Stimulated activated CD8-positive, alpha-beta memory T cell treated with anti-CD3 and anti-CD28 coated beads, Interleukin-7, amount 100 ng/mL, for 4 hours (primary cell): Measurements from ENCODE around the gene RNF183.
"Not testable (repeated sequence)": the region's sequence is repeated elsewhere in the genome, so short reads cannot be mapped to it uniquely, and the experiment has no call there.

Source experiments
- DNase-seq, 2 donors: peaks; one replicate each; pipeline ENCODE4 v3.0.0-alpha.2; 2020; ENCODE audit warnings: low read depth in 2 of 2

The RNF183 gene

GRCh38 chr9:113316030-113316429 lies 12.9 kb upstream of the RNF183 start:
- no peak for DNase-seq

GRCh38 chr9:113315231-113315630 lies 12.1 kb upstream of the RNF183 start:
- no peak for DNase-seq

- no peak for DNase-seq
Measured at GRCh38 chr9:113313261-113313660, 10.1 kb upstream of the RNF183 start.

DNA sequence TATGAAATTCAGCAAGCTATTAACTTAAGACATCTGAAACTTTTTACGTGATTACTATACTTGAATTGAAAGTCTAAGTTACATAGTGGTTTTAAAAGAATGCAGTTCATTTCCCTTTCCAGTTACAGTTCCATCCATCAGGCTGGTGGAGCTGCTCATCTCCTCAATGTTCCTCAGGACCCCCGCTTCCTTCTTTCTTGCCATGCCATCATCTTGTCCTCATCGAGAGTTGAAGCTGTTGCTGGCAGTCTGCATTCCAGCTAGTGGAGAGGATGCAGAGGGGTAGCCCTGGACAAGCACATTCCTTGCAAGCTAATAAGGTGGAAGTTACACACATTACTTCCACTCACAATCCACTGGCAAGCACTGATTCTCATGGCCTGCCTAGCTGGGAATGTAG lies 8.8 kb upstream of the RNF183 start:
- no peak for DNase-seq

DNA sequence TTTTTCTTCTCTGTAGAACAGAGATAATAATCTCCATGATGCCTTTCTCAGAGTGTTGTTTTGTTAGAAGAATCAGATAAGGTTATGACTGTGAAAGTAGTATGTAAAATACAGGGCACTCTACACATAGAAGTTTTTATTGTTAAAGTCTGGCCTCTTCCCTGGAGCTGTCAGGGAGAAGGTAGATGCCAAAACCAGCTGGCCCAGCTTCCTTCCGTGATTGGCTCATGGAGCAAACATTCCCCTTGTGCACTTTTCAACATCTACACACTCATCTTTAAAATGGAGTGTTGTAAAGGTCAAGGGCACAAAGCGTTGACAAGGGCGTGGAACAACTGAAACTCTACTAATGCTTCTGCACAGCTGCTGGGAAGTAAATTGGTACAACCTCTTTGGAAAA lies 7.4 kb upstream of the RNF183 start:
- no peak for DNase-seq

DNA sequence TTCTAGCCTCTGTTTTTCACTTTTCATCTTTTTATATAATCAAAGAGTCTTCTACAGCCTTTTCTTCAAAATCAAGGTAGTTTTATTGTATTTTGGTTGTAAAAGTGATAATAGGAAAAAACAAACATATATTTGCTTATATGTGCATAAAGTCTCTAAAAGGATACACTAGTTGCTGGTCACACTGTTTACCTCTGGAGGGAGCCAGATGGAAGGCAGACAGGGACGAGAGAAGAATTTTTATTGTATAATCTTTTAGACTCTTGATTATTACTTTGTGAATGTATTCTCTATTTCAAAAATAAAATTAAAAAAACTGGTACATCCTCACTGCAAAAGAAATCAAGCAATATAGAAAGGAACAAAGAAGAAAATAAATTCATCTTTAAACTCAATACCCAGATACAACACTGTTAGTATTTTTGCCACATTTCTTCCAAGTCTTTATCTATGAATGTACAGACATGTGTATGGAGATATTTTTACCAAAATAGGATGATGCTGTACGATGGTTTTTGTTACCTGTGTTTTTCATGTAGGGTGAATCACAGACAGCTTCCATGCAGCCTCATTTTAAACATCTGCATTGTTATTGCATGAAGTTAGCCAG lies 6.1 kb upstream of the RNF183 start:
- no peak for DNase-seq

GRCh38 chr9:113307396-113307975 lies 4.3 kb upstream of the RNF183 start:
- DNase-seq: no peak

DNA sequence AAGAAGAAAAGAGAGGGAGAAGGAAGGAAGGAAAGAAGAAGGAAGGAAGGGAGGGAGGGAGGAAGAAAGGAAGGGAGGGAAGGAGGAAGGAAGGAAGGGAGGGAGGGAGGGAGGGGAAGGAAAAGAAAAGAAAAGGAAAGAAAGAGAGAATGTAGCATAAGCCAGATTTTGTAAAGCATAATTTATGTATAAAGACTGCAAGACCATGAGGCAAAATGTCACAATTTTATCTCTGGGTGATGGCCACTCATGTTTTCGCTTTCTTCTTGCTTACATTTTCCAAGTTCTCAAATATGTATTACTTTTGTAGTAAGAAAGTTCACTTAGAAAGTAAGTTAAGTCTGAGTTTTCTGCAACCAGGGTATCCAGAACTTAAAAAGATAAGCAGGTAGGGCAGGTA lies 3.4 kb upstream of the RNF183 start:
- DNase-seq: no peak

DNA sequence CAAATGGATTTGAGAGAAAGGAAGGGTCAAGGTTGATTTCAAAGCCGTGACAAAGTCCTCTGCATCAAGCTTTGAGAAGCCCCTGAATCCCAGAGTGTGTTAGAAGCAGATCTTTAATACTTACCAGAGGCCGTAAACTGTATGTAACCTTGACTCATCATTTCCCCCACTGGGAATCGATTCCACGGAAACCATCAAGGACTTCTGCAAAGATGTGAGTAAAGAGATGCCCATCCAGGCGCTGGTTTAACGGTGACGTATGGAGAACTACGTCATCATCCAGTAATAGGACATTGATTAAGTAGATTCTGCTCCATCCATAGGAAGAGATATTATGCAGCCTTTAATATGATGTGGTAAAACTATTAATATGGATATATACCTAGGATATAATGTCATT lies 1.6 kb downstream of the RNF183 start:
- DNase-seq: no peak

GRCh38 chr9:113299800-113300292 lies 3.3 kb downstream of the RNF183 start:
- no peak for DNase-seq

- DNase-seq: no peak
Measured at GRCh38 chr9:113298924-113299770, 4.0 kb downstream of the RNF183 start.

GRCh38 chr9:113298311-113298710 lies 4.9 kb downstream of the RNF183 start:
- no peak for DNase-seq

- DNase-seq: no peak
Measured at GRCh38 chr9:113296796-113297558, 6.2 kb downstream of the RNF183 start.

GRCh38 chr9:113296247-113296646 lies 6.9 kb downstream of the RNF183 start:
- not testable (repeated sequence) for DNase-seq

GRCh38 chr9:113293285-113293878 lies 9.8 kb downstream of the RNF183 start:
- DNase-seq: no peak

GRCh38 chr9:113290052-113290607 lies 13.0 kb downstream of the RNF183 start:
- DNase-seq: no peak

- DNase-seq: no peak
Measured at GRCh38 chr9:113289091-113289490, 14.1 kb downstream of the RNF183 start.

GRCh38 chr9:113281356-113281755 lies 21.8 kb downstream of the RNF183 start:
- no peak for DNase-seq

- DNase-seq: no peak
Measured at GRCh38 chr9:113278840-113279239, 24.3 kb downstream of the RNF183 start.

- DNase-seq: peak; percentile 93 to 94
Measured at GRCh38 chr9:113275157-113276131, 27.7 kb downstream of the RNF183 start, which contains the start of the genes CDC26 and PRPF4. TSS of gene CDC26 (minus strand) at chr9:113275572. CDS start at chr9:113272507, 3,065 bp downstream. TSS of gene PRPF4 (plus strand) at chr9:113275658. CDS start at chr9:113275744, 86 bp downstream.
